MCF 10A (cell line): ENCODE results near the gene MIER1. TPM values are rescaled to one million over a fixed set of nuclear protein-coding genes. Genes with fewer than 3 reads are reported as not detected.
"Not testable (repeated sequence)": the region's sequence is repeated elsewhere in the genome, so short reads cannot be mapped to it uniquely, and the experiment has no call there.

ENCODE experiments used
- BruUV-seq: library from RNA; stranded (reverse); fragments of 400-500 nt; replicated peaks from 2 replicates; lab custom pipeline; 2021; lab: Mats Ljungman, UMichigan
- CTCF ChIA-PET: fragments of 300-600 bp; sonication (Branson Sonifier 250); formaldehyde crosslinking; extraction: SDS; loops from one replicate; lab custom pipeline; 2021; ENCODE audit warnings: antibody characterized with exemption, inconsistent platforms; lab: Yijun Ruan, JAX
- POLR2A ChIA-PET: fragments of 300-600, 350-650 bp; sonication (Branson Sonifier 250); formaldehyde crosslinking; extraction: SDS; loops from one replicate; lab custom pipeline; 2020; ENCODE audit warnings: antibody characterized with exemption, inconsistent platforms; lab: Yijun Ruan, JAX
- DNase-seq: peaks from one replicate; pipeline ENCODE4 v3.0.0-alpha.2; 2018; ENCODE audit not compliant: unreplicated experiment
- H3K27ac Mint-ChIP-seq: one replicate; pipeline ENCODE4 v1.8.0; 2022; ENCODE audit warnings: mild to moderate bottlenecking, low read depth, mixed read lengths; ENCODE audit not compliant: unreplicated experiment
- H3K27me3 Mint-ChIP-seq: one replicate; pipeline ENCODE4 v1.8.0; 2022; ENCODE audit warnings: mixed read lengths; ENCODE audit not compliant: insufficient read depth, unreplicated experiment
- H3K36me3 Mint-ChIP-seq: one replicate; pipeline ENCODE4 v1.8.0; 2022; ENCODE audit warnings: mild to moderate bottlenecking, moderate library complexity, mixed read lengths; ENCODE audit not compliant: insufficient read depth, unreplicated experiment
- H3K4me1 Mint-ChIP-seq: one replicate; pipeline ENCODE4 v1.8.0; 2022; ENCODE audit warnings: mixed read lengths; ENCODE audit not compliant: insufficient read depth, unreplicated experiment
- H3K4me3 Mint-ChIP-seq: one replicate; pipeline ENCODE4 v1.8.0; 2022; ENCODE audit warnings: mild to moderate bottlenecking, moderate library complexity, mixed read lengths; ENCODE audit not compliant: unreplicated experiment
- H3K9me3 Mint-ChIP-seq: one replicate; pipeline ENCODE4 v1.8.0; 2022; ENCODE audit warnings: mixed read lengths; ENCODE audit not compliant: unreplicated experiment
- intact Hi-C: fragments of 100-400 bp; cut with micrococcal nuclease; formaldehyde crosslinking; loops from 2 replicates; pipeline ENCODE4 v1.14.1; 2022
- total RNA-seq: library from RNA; stranded (reverse); gene quantifications from 2 replicates; pipeline ENCODE4 v1.2.3, GENCODE V29; 2022
- TF ChIP-seq, protein P1 (sequence below): fragments of 200-600 bp; IDR thresholded peaks from one replicate; pipeline ENCODE4 v1.8.0; 2022; ENCODE audit warnings: antibody characterized with exemption, mild to moderate bottlenecking; ENCODE audit not compliant: unreplicated experiment

MIER1 gene
- total RNA-seq, 1 experiment from 2014 or later, result 36.5 TPM

DNA sequence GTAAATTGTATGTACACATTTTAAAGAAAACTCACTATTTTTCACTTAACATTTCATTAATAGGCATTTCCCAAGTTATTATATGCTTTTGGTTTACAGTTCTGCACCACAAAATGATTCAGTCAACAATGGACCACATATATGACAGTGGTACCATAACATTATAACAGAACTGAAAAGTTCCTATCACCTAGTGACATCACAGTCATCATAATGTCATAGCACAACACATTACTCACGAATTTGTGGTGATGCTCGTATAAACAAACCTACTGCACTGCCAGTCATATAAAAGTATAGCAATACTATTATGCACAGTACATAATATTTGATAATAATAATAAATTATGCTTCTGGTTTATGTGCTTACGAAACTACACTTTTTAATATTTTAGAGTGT, 31.1 kb upstream of the MIER1 start:
- no peak for DNase-seq
- Mint-ChIP-seq H3K9me3 (no peaks in the 10 kb centered on the region), H3K36me3 (no peaks in the 10 kb centered on the region), H3K27ac (no peak overlapping the region), H3K27me3 (no peaks in the 10 kb centered on the region), H3K4me3 (no peak overlapping the region), H3K4me1 (no peaks in the 10 kb centered on the region)
- intact Hi-C loops, result no loop called here
- TF ChIP-seq, protein P1, sequence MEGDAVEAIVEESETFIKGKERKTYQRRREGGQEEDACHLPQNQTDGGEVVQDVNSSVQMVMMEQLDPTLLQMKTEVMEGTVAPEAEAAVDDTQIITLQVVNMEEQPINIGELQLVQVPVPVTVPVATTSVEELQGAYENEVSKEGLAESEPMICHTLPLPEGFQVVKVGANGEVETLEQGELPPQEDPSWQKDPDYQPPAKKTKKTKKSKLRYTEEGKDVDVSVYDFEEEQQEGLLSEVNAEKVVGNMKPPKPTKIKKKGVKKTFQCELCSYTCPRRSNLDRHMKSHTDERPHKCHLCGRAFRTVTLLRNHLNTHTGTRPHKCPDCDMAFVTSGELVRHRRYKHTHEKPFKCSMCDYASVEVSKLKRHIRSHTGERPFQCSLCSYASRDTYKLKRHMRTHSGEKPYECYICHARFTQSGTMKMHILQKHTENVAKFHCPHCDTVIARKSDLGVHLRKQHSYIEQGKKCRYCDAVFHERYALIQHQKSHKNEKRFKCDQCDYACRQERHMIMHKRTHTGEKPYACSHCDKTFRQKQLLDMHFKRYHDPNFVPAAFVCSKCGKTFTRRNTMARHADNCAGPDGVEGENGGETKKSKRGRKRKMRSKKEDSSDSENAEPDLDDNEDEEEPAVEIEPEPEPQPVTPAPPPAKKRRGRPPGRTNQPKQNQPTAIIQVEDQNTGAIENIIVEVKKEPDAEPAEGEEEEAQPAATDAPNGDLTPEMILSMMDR, result no peak
- BruUV-seq, result no TSS peak
- ChIA-PET POLR2A (no interaction called here), CTCF (no interaction called here)

DNA sequence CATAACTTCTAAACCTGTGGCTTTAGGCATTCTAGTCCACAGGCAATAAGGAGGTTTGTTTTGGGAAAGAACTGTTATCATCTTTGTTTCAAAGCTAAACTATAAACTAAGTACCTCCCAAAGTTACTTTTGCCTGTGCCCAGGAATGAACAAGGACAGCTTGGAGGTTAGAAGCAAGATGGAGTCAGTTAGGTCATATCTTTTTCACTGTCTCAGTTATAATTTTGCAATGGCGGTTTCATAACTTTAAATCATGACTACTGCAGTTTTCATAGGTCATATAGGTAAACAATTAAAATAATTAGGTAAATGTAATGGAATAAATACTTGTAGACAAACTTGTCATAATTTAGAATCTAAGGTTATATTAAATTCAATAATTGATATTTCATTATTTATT, 9.6 kb upstream of the MIER1 start:
- ChIA-PET CTCF (interaction anchor here (0.5 to 1.9 kb wide), 5 partner anchors 15 to 878 kb away, joined by 3 to 6 read pairs (median 3); no protein-coding TSS in a partner anchor), POLR2A (interaction anchor here (0.9 to 1.9 kb wide), 3 partner anchors 9 to 20 kb away, joined by 3 to 6 read pairs (median 4); partner anchors contain the start of genes DNAI4 and MIER1)
- H3K27me3 Mint-ChIP-seq, intact Hi-C loops, H3K36me3 Mint-ChIP-seq, DNase-seq, BruUV-seq, H3K4me3 Mint-ChIP-seq, H3K27ac Mint-ChIP-seq, H3K4me1 Mint-ChIP-seq, H3K9me3 Mint-ChIP-seq: not testable (repeated sequence)

DNA sequence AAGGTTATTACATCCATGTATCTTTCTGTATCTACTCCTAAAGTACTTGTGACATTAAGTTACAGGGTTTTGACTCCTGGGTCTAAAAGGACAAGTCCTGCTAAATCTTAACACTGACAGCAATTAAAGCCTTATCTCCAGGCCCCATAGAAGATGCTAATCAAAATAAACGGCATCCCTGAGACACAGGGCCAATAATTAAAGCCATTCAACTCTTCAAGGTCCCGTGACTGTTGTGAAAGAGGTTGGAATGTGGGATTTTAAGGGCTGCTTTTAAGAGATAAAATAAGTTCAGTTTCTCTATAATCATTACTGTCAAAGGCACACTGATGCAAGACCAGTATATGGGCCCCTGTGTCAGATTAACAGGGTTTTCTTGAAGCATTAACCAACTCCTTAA, 8.5 kb upstream of the MIER1 start:
- BruUV-seq, result no TSS peak
- Mint-ChIP-seq H3K4me1 (peaks cover 5% of the 10 kb centered on the region), H3K36me3 (peaks cover 12% of the 10 kb centered on the region), H3K27me3 (no peaks in the 10 kb centered on the region), H3K27ac (no peak overlapping the region), H3K9me3 (no peaks in the 10 kb centered on the region), H3K4me3 (no peak overlapping the region)
- intact Hi-C loops, result no loop called here
- TF ChIP-seq, protein P1, result no peak
- ChIA-PET CTCF (interaction anchor here (0.5 to 0.7 kb wide), 2 partner anchors 28 to 36 kb away, joined by 3 read pairs; no protein-coding TSS in a partner anchor), POLR2A (no interaction called here)
- no peak for DNase-seq

DNA sequence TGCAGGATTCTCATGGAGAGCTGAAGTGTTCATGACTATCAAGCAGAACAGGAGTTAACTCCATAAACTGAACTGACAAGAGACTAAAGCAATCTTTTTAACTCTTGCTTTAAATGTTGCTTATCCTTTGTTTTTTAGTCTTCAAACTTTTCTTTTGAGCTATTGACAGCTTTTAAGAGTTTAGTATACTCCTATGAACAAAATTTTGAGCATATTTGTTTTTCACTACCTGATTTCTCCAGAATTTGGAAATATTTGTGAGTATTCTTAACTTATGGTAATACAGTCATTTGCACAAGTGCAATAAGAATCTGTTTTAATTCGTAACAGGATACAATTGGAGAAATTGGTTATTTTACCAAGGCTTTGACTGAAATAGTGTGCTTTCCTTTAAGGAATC, 7.3 kb upstream of the MIER1 start:
- ChIA-PET CTCF (no interaction called here), POLR2A (no interaction called here)
- no peaks in the 10 kb centered on the region for H3K9me3 Mint-ChIP-seq
- no peaks in the 10 kb centered on the region for H3K27me3 Mint-ChIP-seq
- intact Hi-C loops, result no loop called here
- no peak overlapping the region for H3K4me3 Mint-ChIP-seq
- no peak overlapping the region for H3K27ac Mint-ChIP-seq
- peaks cover 11% of the 10 kb centered on the region for H3K4me1 Mint-ChIP-seq
- TF ChIP-seq, protein P1, result no peak
- DNase-seq, result no peak
- no TSS peak for BruUV-seq
- peaks cover 6% of the 10 kb centered on the region for H3K36me3 Mint-ChIP-seq

DNA sequence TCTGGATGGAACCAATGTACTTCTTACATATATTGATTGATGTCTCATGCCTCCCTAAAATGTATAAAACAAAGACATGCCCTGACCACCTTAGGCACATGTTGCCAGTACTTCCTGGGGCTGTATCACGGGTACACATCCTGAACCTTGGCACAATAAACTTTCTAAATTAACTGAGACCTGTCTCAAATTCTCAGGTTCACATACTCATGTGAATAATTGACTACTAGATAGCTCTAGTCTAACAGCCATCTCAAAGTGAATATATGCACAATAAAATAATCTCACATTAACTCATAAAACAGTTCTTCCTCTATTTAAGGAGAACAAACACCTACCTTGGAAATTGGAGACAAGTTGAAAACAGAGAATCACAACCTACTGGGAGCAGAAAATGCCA, 5.7 kb upstream of the MIER1 start:
- Mint-ChIP-seq H3K4me3 (no peak overlapping the region), H3K4me1 (peaks cover 20% of the 10 kb centered on the region), H3K36me3 (peaks cover 6% of the 10 kb centered on the region), H3K27me3 (no peaks in the 10 kb centered on the region), H3K27ac (no peak overlapping the region), H3K9me3 (no peaks in the 10 kb centered on the region)
- DNase-seq, result no peak
- CTCF ChIA-PET, result interaction anchor here (0.6 to 1.8 kb wide), 3 partner anchors 12 to 408 kb away, joined by 3 to 6 read pairs (median 4); no protein-coding TSS in a partner anchor
- POLR2A ChIA-PET, result no interaction called here
- BruUV-seq, result no TSS peak
- intact Hi-C loops, result no loop called here
- TF ChIP-seq, protein P1, result no peak
